ENCODE data around the gene GOLGA6L7.

GRCh38 chr15:28871168-28871567 is 22.7 kb upstream of the GOLGA6L7 start:
- no peak for TF ChIP-seq CTCF (IDR thresholded peaks at IDR 0.05)
- no peak for TF ChIP-seq POLR2A (IDR thresholded peaks at IDR 0.05)
- TF ChIP-seq POLR2AphosphoS5 (IDR thresholded peaks at IDR 0.05), result no peak
- TF ChIP-seq EP300 (IDR thresholded peaks at IDR 0.05), result no peak
